GM21737 (cell line): ENCODE measurements around the gene MYO1E.
"Not testable (repeated sequence)": the region's sequence is repeated elsewhere in the genome, so short reads cannot be mapped to it uniquely, and the experiment has no call there.

Source experiments
- ATAC-seq: cut with Tn5 transposase; IDR thresholded peaks from one replicate; pipeline ENCODE4 v1.9.1; 2021; ENCODE audit warnings: mild to moderate bottlenecking, moderate library complexity; ENCODE audit not compliant: unreplicated experiment

The MYO1E gene

DNA sequence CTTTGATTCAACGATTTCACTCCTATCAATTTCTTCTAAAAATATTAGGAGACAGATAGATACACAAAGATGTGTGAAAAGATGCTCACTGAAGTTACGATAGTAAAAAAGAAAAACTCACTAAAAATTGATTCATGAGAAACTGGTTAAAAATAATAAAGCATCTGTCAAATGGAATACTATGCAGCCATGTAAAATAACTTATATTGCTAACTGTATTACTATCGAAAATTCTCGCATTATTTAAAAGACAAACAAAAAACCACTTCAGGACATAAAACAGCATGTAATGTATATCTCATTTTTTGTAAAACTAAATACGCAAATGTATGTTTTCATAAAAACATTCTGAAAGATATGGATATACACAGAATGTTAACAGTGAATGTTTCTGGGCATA lies 199.5 kb downstream of the MYO1E start:
- ATAC-seq, result no peak

- no peak for ATAC-seq
Observed at GRCh38 chr15:59172289-59172901, 200.3 kb downstream of the MYO1E start.

- ATAC-seq, result no peak
Observed at GRCh38 chr15:59171067-59171397, 201.6 kb downstream of the MYO1E start.

- ATAC-seq, result no peak
Observed at GRCh38 chr15:59170295-59171066, 202.2 kb downstream of the MYO1E start.

GRCh38 chr15:59169251-59169708 lies 203.4 kb downstream of the MYO1E start:
- no peak for ATAC-seq

DNA sequence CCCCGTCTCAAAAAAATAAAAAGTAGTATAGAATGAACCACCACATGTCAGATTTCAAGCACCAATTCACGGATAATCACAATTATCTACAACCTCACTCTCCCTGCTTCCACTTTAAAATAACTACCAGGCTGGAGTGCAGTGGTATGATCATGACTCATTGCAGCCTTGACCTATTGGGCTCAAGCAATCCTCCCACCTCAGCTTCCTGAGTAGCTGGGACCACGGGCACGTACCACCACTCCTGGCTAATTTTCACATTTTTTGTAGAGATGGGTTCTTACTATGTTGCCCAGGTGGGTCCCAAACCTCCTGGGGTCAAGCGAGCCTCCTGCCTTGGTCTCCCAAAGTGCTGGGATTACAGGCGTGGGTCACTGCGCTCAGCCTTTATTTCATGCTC lies 204.1 kb downstream of the MYO1E start:
- ATAC-seq, result no peak

DNA sequence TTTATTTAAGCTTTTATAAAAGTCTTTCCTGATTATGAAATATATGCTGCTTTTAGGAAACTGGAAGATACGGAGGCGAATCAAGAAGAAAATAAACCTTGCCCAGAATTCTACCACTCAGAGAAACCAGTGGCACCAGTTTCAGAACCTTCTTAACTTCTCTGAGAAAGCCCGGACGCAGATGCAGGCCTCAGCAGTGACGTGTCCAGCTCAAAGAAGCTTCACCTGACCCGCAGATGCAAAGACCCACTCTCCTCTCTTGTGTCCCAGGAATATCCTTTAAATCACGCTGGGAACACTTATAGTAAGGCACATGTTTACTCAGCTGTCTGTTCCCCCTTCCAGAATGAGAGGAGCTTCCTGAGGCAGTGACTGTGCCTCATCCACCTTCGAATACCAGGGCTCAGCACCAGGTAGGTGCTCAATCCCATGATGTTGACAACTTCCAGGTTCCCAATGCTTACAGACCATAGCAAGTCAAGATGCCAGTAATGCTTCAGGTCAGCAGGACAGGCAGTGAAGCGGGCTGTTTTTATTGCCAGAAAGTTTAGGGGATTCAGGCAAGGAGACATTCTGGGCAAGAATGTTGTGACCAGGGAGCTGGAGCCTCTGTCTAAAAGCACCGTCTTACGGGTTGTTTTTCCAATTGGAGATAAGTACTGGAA lies 205.9 kb downstream of the MYO1E start:
- no peak for ATAC-seq

DNA sequence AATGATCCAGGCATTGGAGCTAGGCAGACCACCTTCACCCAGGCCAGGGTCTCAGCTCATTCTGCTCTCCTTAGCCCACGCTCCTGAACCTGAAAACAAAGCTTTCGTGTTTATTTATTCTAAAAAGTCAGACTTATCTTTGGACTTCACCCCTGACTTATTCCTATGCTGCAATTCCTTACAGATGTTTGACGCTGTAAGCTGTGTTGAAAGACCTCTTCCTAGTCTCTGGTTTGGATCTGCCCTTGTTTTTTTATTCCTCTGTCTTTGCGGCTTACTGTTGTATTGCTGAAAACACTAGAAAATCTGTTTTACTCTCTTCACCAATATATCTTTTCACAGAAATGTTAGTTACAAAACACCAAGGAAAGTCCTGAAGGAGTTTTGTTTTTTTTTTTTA lies 206.5 kb downstream of the MYO1E start:
- no peak for ATAC-seq

GRCh38 chr15:59165726-59166125 lies 206.9 kb downstream of the MYO1E start:
- ATAC-seq, result no peak

DNA sequence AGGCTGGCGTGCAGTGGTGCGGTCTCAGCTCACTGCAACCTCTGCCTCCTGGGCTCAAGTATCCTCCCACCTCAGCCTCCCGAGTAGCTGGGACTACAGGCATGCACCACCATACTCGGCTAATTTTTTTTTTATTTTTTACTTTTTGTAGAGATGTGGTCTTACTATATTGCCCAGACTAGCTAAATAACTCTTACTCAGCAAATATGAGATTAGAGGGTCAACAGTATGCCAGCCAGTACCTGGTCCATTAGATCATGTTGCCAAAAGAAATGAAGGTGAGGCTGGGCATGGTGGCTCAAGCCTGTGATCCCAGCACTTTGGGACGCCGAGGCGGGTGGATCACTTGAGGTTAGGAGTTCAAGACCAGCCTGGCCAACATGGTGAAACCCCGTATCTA lies 210.6 kb downstream of the MYO1E start:
- ATAC-seq, result not testable (repeated sequence)

GRCh38 chr15:59160880-59161593 lies 211.6 kb downstream of the MYO1E start:
- ATAC-seq, result no peak

DNA sequence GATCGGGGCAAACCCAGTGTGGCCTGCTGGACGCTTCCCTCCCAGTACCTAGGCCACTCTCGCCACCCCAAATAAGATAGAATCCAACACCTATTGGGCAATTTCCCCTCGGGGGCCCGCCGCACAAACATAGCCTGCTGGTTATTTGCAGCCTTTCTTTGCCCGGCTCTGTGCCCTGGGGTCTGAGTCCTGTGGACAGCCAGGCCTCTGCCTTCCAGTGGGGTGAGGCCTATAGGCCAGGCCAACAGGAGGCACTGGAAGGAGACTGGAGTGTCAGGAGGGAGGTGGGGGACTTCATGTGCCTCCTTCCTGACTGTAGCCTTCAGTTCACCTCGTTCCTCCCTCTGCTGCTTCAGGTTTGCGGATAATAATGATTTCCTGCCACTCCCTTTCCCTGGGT lies 213.5 kb downstream of the MYO1E start:
- no peak for ATAC-seq

- no peak for ATAC-seq
Observed at GRCh38 chr15:59158701-59159034, 214.0 kb downstream of the MYO1E start.

DNA sequence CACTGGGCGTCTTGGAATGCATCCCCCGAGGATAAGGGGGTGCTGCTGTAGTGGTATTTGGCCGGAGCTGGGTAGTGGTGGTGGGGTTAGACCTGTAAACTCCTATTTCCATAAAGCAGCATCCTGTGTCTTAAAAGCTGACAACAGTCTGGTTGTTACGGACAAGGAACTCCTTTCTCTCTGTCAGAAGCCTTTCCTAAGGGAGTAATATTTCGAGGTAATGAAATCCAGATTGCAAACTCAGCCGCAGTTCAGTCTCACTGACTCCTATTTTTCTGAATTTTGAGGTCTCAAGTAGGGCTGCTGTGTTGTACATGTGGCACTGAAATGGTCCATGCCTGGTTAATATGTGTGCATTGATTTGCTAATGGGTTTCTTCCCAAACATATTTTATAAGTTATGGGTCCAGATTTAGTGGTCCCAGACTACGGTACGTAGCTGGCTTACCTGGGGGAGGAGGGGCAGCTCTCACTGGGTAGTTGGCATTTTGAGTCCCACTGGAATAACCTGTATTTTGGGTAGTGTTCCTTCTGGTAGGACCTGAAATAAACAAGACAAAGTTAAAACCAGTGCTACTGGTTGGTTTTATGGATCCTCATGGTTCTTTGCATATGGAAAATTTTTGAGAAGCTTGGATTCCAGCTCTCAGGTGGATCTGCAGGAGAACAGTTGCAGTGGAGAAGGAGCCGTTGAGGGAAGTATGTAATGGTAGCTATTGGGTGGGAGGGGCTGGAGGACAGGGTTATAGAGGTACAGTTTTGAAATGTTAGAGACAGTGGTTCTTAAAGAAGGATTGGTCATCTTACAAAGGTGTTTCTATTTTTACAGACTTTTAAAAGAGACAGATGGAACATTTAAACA lies 214.6 kb downstream of the MYO1E start:
- ATAC-seq, result no peak

DNA sequence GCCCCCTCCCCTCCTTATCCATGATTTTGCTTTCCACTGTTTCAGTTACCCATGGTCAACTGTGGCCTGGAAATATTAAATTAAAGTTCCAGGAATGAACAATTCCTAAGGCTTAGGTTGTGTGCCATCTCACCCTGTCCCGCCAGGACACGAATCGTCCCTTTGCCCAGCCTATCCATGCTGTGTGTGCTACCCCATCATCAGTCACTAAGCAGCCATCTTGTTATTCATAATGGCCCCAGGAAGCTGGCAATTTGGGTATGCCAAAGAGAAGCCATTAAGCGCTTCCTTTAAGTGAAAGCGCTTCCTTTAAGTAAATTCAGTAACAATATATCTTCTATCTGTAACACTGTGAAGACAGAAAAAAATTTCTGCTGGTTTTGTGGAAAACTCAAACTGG lies 215.3 kb downstream of the MYO1E start:
- ATAC-seq, result no peak

DNA sequence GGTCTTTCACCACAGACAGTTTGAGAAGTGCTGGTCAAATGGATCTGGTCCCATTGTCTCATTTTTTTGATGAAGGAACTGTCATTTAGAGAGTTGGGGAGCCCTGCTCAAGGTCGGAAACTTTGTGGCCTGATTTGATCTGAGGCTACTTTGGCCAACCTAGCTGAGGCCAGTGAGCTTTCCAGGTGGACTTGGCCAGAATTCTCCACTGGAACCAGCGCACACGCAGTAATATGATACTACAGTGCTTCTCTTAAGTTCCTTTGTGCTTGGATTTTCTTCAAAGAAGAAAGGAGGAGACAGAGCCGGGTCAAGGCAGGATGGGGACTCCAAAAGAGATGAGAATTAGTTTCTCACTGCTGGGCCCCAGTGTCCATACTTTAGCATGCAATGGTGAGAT lies 217.2 kb downstream of the MYO1E start:
- ATAC-seq, result no peak

DNA sequence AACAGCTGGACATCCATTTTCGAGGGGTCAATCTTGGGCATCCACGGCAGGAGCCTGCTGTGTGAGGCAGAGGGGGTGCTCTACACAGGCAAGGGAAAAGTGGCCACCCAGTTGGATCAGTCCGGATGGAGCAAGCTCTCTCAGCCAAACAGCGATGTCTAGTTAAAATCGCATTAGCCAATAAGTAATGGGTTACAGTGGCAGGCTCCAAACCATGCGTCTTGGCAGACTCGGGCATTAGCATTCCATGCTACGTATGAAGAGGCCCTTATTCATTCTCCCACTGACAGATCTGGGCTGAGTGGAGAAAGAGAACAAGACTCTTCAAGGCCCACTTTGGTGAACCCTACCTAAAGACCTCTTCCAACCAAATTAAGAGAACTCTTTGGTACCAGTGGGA lies 218.4 kb downstream of the MYO1E start:
- no peak for ATAC-seq

DNA sequence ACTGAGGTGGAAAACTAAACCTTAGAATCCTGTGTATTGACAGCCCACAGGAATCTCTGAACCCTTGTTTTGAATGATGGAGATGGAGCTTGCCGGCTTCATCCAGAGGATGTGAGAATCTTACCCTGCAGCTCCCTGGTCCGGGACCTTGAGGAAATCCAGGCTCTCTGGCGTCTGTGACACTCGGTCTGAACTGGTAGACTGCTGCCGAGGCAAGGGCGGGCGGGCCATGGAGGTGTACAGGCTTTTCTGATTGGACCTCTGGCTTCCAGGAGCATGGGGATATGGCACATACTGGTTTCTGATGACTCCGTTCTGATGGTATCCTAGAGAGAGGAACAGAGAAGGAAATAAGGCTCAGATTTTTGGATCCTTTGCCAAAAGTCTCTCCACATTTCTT lies 219.2 kb downstream of the MYO1E start:
- ATAC-seq, result no peak

DNA sequence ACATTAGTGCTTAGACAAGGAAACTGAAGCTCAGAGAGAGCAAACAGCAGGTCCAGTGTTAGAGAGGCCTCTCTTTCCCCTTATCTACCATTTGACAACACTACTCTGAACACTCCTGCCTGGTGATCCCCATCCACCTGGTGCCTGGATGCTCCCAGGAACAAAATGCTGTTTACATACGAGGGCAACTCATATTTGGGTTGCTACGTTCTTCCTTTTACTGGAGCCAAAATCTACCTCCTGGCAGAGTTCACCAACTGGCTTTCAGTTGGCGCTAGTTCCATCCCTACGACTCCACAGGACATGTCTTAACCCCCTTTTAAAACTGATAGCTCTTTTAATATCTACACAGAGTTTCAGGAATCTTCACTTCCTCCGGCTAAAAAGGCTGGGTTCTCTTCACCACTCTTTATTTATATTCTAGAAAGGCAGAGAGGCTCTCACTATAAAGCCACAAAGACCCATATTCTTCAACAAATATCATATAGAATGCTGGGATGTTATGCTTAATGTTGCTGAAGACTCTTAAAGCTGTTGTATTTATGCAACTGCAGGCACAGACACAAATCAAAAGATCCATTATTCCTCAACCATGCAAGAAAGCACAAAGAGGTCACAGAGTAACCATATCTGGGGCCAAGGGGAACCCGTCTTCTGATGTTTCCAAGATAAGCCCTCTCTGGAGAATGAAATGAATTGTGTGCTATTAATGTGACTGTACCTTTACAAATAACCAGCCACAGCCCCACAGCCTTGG lies 219.8 kb downstream of the MYO1E start:
- no peak for ATAC-seq

GRCh38 chr15:59150185-59150584 lies 222.5 kb downstream of the MYO1E start:
- ATAC-seq, result no peak
